HG03342 (cell line): ENCODE data around the gene DGKB.
"Not testable (repeated sequence)": the region's sequence is repeated elsewhere in the genome, so short reads cannot be mapped to it uniquely, and the experiment has no call there.

Experiments used
- ATAC-seq: cut with Tn5 transposase; IDR thresholded peaks from one replicate; pipeline ENCODE4 v1.9.1; 2021; ENCODE audit warnings: mild to moderate bottlenecking, moderate library complexity; ENCODE audit not compliant: unreplicated experiment

Gene DGKB

DNA sequence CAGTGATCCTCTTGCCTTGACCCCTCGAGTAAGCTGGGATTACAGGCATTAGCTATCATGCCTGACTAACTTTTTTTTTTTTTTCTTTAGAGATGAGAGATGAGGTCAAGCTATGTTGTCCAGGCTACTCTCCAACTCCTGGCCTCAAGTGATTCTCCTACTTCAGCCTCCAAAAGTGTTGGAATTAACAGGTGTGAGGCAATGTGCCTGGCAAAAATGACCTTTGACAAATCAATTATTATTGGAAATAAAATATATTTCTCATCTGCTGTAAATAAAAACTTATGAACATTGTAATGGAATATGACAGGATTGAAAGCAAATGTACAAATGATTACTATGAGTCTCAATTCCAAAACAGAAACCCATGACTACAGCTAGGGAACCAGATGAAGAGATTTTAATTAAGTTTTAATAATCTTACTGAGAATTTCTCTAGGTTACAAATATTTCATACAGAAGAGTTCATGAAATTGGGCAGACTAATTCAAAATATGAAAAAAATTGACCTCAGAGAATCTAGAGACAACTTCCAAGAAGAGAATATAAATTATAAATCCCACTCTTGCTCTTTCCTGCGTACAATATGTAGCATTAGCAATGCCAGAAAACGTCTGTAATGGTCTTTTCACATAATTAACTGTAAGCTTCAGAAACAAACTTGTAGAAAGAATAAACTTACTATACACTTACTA, 414.7 kb downstream of the DGKB start:
- no peak for ATAC-seq

DNA sequence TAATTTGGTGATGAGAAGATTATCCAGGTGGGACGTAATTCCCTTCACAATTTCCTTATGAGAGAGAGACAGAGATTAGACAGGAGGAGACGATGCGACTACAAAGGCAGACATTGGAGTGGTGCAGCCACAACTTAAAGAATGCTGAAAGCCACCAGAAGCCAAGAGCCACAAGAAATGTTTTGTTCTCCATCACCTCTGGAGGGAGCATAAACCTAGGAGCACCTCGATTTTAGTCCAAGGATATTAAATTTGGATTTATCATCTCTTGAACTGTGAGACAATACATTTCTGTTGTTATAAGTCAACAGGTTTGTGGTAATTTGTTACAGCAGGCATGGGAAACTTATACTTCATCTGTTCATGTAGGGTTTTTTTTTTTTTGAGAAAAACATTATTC, 418.9 kb downstream of the DGKB start:
- no peak for ATAC-seq

DNA sequence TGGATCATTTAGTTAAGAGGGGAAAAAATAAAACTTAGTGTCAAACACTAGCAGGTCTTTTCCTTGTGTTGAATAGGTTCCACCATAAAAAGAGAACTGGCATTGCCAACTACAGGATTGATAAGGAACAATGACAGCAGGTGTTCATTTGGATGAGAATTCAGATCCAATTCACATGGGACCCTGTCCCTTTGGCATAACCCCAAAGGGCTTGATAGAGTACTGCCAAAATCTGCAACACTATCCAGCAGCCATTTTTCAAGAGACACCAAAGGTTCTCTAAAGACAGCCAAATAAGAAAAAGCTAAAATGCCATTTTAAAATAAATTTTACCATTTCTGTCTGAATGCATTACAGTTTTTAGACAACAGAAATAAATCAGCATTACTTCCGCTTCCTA, 422.3 kb downstream of the DGKB start:
- no peak for ATAC-seq

DNA sequence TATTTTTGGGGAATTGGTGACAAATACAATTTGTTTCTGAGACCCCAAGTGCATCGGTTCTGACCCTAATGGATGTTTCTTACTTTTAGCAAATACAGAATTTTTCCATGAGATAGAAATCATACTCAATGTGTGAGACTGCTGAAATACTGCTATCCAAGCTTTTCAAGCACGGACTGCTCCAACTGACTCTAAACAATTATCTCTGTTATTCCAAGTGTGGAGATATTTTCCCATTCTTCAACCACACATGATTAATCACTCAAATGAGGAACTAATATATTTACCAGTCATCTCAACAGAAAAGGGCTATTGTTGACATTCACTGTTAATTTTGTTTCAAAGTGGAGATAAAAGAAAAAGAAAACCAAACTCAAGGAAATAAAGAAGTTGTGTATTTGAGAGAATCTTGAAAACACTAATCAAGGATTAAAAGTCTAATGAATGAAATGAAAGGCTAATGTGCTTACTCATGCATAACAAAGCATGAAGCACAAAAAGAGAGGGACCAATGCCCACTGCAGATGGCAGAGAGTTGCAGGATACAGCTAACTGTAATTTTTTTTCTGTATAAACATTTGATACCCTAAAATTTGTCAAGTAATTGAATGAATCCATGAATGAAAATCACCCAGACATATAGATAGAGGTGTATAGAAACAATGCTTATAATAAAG, 423.6 kb downstream of the DGKB start:
- no peak for ATAC-seq

DNA sequence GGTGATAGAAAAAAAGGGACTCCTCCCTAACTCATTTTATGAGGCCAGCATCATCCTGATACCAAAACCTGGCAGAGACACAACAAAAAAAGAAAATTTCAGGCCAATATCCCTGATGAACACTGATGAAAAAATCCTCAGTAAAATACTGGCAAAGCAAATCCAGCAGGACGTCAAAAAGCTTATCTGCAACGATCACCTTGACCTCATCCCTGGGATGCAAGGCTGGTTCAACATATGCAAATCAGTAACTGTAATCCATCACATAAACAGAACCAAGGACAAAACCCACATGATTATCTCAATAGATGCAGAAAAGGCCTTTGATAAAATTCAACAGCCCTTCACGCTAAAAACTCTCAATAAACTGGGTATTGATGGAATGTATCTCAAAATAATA, 440.8 kb downstream of the DGKB start:
- ATAC-seq, result not testable (repeated sequence)

- not testable (repeated sequence) for ATAC-seq
Observed at GRCh38 chr7:14458846-14459245, 443.7 kb downstream of the DGKB start.

DNA sequence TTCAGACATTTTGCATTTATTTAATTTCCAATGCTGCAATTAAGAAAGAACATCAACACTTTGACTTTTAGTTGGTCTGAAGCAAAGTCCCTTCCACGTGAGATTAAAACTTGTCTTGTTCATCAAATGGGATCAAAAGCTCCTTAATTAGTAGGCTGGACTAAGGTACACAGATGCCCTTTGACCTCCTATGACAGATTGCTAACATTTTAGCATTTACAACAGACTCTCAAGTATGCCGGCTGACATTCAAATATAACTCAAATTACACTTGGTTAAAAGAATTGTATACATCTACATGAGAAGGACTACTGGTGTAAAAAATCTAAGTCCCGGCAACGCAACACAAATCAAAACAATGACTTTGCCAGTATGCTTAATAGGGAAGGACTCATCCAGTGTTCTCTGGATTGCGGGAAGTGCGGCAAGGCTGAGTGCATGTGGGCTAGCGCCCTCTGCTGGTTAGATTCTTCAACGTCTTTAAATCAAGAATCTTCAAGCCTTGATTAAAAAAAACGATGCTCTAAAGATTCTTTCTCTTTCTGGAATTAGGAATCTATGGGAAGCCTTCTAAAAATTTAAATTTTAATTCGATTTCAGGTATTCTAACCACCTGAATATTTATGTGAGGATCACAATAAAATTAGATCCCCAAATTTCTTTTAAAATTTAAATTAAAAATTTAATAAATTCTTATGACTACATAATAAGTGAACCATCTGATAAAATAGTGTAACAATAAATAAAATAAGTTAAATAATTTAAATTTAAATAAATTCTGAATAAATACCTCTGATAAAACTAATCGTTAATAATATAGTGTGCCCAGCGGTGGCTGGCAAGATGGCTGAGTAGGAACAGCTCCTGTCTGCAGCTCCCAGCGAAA, 444.7 kb downstream of the DGKB start:
- ATAC-seq, result peak; percentile 86

DNA sequence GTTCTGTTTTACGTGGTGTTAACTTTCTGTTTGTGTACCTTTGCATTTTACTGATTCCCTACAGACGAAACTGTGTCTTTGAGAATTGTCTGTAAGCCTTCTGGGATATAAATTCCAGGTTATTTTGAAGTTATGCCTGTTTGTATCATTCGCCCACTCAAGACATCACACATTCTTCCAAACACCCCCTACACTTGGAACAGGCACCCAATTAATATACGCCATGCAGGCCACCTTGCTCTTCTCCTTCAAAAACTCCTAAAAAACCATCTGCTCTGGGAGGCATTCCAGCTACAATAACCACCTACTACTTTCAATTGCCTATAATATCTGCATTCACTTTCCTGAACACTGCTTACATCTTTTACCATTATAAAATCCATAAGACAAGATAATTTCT, 453.3 kb downstream of the DGKB start:
- ATAC-seq, result no peak

DNA sequence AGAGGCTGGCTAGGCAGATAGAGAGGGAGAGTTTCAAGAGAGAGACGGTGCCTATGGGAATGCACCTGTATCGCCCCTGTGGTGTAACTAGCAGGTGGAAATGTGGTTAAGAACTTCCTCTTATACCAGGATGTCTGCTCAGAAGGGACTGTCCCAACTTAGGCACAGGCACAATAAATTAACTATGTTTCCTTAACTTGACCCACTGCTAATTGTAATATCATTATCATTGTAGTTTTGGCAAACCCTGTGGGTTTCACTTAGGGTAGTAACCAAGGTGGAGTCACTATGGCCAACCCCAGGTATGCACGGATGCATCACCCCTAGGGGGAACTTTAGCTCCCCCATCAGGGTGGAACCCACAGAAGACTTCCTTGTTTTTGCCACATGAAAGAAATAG, 455.7 kb downstream of the DGKB start:
- ATAC-seq, result peak; percentile 52

DNA sequence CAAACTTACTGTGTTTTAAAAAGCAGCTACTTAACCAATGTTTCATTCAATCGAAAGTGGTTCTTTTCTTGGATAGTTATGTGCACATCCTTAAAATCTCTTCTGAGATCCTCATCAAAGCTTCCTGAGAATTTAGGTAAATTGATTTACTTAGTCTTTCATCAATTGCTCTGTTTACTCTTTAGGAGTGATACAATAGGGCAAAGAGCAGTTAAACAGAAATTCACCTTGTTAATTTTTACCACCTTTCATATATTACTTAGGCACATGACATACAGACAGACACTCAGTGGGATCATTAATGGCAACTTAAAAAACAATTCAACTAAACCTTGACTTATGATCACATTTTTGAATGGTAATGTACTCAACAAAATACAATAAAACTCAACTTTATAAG, 456.3 kb downstream of the DGKB start:
- ATAC-seq, result no peak

DNA sequence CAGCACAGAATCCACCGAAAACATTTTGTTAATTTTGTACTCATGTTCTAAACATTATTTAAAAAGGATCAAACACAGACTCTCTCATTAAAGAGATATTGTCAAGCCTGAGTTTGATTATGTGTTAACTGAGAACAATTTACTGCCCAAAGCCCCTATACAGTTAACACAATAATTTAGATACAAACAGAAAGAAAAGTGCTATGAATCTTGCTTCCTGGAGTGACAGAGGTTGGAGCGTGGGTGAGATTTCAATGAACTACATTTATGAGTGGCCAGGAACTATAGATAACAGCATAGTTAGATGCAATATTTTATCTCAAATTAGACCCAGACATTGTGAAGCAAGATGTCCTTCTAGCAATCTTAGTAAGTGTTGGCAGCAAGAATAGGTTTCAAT, 464.2 kb downstream of the DGKB start:
- no peak for ATAC-seq

DNA sequence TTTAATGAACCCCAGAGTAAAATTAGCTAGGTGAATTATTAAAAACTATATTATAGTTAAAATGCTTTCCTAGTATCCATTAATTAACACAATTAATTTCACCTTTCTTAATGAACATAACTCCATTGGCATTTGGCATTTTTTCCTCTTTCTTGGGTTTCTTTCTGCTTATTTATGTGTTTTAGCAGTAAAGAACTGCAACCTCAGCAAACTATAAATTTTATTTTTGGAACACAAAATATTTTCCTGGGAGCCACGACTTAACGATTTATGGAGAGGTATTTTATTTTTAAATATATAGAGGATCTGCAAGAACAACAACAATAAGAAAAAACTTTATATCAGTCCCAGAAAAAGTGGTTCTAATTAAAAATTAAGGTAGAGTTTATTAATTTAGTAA, 465.7 kb downstream of the DGKB start:
- ATAC-seq, result no peak

DNA sequence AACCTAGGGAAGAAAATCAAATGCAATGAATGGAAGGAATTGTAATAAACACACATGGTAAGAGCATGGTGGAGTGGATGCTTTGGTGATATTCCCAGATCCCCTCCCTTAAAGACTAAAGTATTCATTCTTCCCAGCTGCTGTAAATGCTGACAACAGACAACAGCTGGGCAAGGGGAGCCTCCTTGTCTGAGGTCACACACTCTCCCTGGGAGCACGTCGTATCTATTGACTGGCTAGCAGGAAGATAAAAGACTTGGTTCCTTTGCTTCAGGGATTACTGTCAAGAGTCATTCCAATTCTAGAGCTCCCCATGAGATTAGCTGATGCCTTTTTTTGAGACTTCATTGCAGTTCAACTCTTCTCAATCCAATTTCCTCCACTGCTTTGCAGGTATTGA, 469.6 kb downstream of the DGKB start:
- no peak for ATAC-seq

GRCh38 chr7:14430926-14431325, 471.6 kb downstream of the DGKB start:
- no peak for ATAC-seq

GRCh38 chr7:14425559-14425958, 477.0 kb downstream of the DGKB start:
- no peak for ATAC-seq

DNA sequence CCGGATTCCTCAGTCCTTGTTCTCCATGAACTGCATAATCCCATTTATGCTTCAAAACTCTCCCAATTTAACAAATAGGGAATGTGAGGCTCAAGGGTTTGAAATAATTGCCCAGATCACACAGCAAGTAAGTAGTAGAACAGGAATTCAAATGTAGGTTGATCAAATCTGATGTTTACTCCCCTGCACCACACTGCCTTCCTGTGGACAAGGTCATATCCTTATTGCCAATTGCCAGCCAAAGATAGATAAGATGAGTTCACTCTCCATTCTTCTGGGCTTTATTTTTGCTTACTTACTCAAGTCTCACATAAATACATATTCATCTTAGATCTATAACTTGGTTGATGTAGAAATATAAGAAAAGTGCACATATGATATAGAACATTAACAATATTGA, 477.9 kb downstream of the DGKB start:
- no peak for ATAC-seq

DNA sequence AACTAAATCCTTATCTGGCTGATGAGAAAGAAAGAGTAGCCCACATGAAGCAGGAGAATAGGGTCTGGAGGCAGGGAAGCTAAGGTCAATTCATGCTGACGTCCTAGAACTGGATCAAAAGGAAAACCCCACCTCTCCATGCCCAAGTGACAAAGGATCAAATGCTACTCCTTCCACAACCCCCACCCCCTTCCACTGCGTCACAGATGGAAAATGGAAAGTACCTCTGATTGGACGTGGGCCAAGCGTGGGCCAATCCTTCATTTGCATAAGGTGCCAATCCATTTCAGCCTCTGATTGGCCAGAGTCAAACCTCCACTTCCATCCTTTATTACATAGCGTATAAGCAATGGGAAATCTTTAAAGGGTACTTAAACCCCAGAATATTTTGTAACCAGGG, 481.8 kb downstream of the DGKB start:
- no peak for ATAC-seq

- ATAC-seq, result no peak
Observed at GRCh38 chr7:14419531-14419930, 483.0 kb downstream of the DGKB start.

- ATAC-seq, result no peak
Observed at GRCh38 chr7:14418633-14419032, 483.9 kb downstream of the DGKB start.

DNA sequence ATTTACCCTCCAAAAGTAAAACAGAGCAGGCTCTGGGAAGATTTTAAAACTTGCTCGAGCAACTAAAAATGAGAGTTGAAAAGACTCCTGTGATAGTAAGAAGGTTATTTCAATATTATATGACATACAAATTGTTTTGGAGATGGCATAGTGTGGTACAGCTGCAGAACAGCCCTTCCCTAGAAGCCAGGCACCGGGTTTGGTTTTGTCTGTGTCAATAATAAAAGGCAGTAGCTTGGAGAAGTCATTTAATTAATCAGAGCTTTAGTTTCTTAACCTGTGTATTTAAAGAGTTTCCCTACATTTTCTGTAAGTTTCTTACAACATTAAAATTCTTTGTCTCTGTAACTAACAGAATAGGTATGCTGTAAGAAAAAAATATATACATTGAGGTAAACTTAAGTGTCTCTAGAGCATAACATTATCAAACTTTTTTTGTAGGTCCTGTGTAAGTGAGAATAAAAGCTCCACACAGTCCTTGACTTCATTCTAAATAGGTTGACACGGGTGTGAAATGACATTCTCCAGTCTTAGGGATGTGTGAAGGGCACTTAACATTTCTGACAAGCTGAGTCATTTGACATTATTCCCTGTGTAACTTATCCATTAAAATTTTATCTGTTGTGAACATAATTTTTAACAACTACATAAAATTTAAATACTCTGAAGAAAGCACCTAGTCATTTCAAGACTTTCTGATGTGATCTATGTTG, 488.1 kb downstream of the DGKB start:
- ATAC-seq, result no peak
